OCI-LY3 (cell line): ENCODE data around the gene PML.
A peak's percentile ranks its signal among the peaks of the same experiment; 100 is the strongest.

Source experiments
- H2AFZ ChIP-seq: fragments of 200-600, 300-600 bp; shearing (Covaris generic); 2 replicates; pipeline ENCODE4 v1.6.0; 2014; ENCODE audit warnings: antibody characterized with exemption, low read depth, low read length
- H3K27ac ChIP-seq: fragments of 200-600, 300-600 bp; sonication (generic); 2 replicates; pipeline ENCODE4 v1.5.1; 2014; ENCODE audit warnings: mild to moderate bottlenecking, low read length, moderate library complexity, mixed read lengths
- H3K27me3 ChIP-seq: fragments of 200-600, 300-600 bp; sonication (generic); 2 replicates; pipeline ENCODE4 v1.6.1; 2014; ENCODE audit warnings: low read depth, low read length, mixed read lengths
- H3K36me3 ChIP-seq: fragments of 200-600, 300-600 bp; sonication (generic); replicated peaks from 2 replicates; pipeline ENCODE3; 2014; ENCODE audit warnings: low read depth, low read length, mixed read lengths
- H3K4me1 ChIP-seq: fragments of 300-600, 200-600 bp; sonication (generic); 2 replicates; pipeline ENCODE4 v1.6.1; 2014; ENCODE audit warnings: low read length, mixed read lengths
- H3K4me2 ChIP-seq: fragments of 200-600, 300-600 bp; sonication (generic); 2 replicates; pipeline ENCODE4 v1.6.1; 2014; ENCODE audit warnings: low read length, mixed read lengths
- H3K4me3 ChIP-seq: fragments of 300-600, 200-600 bp; sonication (generic); 2 replicates; pipeline ENCODE4 v1.5.1; 2014; ENCODE audit warnings: antibody characterized with exemption, mild to moderate bottlenecking, low read length, moderate library complexity
- H3K79me2 ChIP-seq: fragments of 300-600, 200-600 bp; shearing (Covaris generic); 2 replicates; pipeline ENCODE4 v1.6.1; 2014; ENCODE audit warnings: mild to moderate bottlenecking, low read length, mixed read lengths
- H3K9ac ChIP-seq: fragments of 300-600, 200-600 bp; shearing (Covaris generic); 2 replicates; pipeline ENCODE4 v1.6.0; 2014; ENCODE audit warnings: mild to moderate bottlenecking, low read length, moderate library complexity
- H3K9me3 ChIP-seq: fragments of 200-600, 300-600 bp; shearing (Covaris generic); 2 replicates; pipeline ENCODE4 v1.6.1; 2014; ENCODE audit warnings: low read length, mixed read lengths; ENCODE audit not compliant: insufficient read depth
- H4K20me1 ChIP-seq: fragments of 200-600, 300-600 bp; sonication (generic); 2 replicates; pipeline ENCODE4 v1.6.1; 2016; ENCODE audit warnings: low read length, mixed read lengths; ENCODE audit not compliant: insufficient read depth
- EZH2phosphoT487 ChIP-seq: fragments of 200-600 bp; shearing (Covaris generic); IDR thresholded peaks from 2 replicates; pipeline ENCODE4 v1.6.1; 2018; ENCODE audit warnings: antibody characterized with exemption, mixed run types, low read depth
- TF ChIP-seq, protein P1 (sequence below): fragments of 200-600, 300-600 bp; sonication (generic); IDR thresholded peaks from 2 replicates; pipeline ENCODE4 v1.5.1; 2014; ENCODE audit warnings: antibody characterized with exemption, low read length, low read depth

The PML gene

DNA sequence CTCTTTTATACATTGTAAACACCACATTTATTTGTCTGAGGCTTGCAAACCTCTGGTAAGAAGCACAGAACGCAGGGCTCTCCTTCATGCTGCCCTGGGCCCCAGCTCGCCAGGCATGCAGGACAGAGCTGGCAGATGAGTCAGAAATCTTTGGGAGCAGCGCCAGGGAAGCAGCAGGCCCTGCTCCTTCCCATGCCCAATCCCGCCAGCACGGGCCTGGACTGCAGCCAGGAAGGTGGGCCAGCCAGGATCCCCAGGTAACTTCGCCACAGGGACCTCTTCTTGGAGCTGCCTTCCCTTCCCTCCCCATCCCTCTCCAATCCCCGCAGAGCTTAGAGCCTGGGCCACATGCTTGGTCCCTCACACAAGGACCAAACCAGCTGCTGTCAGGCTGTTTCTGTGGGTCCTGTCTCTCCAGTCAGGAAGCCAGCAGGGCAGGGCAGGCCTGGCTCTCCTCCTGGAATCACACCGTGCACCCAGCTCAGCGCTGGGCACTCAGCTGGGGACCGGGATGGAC lies 11.2 kb upstream of the PML start:
- Histone ChIP-seq H3K9me3 (no peaks in the 10 kb centered on the region), H3K4me2 (no peak overlapping the region), H3K4me1 (peaks cover 74% of the 10 kb centered on the region), H3K27me3 (no peaks in the 10 kb centered on the region), H3K27ac (no peak overlapping the region), H2AFZ (no peak overlapping the region), H4K20me1 (no peaks in the 10 kb centered on the region), H3K36me3 (peaks cover 9% of the 10 kb centered on the region), H3K4me3 (no peak overlapping the region), H3K9ac (no peak overlapping the region), H3K79me2 (no peaks in the 10 kb centered on the region)
- TF ChIP-seq EZH2phosphoT487: no peak
- TF ChIP-seq, protein P1, sequence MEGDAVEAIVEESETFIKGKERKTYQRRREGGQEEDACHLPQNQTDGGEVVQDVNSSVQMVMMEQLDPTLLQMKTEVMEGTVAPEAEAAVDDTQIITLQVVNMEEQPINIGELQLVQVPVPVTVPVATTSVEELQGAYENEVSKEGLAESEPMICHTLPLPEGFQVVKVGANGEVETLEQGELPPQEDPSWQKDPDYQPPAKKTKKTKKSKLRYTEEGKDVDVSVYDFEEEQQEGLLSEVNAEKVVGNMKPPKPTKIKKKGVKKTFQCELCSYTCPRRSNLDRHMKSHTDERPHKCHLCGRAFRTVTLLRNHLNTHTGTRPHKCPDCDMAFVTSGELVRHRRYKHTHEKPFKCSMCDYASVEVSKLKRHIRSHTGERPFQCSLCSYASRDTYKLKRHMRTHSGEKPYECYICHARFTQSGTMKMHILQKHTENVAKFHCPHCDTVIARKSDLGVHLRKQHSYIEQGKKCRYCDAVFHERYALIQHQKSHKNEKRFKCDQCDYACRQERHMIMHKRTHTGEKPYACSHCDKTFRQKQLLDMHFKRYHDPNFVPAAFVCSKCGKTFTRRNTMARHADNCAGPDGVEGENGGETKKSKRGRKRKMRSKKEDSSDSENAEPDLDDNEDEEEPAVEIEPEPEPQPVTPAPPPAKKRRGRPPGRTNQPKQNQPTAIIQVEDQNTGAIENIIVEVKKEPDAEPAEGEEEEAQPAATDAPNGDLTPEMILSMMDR: no peak

DNA sequence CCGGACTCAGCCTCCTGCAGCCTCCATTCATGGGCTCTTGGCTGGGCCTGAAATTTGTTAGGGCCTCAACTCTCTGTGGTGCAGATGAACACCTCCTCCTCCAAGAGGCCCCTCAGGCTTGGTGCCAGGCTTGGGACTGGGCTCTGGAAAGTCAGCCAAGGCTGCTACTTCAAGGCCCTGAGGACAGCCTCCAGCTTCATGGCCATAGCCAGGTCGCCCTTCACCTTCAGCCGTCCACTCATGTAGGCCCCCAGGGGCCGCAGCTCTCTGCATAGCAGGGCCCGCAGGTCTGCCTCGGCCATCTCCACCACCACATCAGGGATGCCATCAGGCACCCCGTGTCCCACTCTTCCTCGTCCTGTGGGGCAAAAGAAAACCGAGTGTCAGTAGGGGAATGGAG lies 10.7 kb upstream of the PML start:
- no peak overlapping the region for H3K27ac ChIP-seq
- TF ChIP-seq EZH2phosphoT487: no peak
- TF ChIP-seq, protein P1: no peak
- peaks cover 76% of the 10 kb centered on the region for H3K4me1 ChIP-seq

DNA sequence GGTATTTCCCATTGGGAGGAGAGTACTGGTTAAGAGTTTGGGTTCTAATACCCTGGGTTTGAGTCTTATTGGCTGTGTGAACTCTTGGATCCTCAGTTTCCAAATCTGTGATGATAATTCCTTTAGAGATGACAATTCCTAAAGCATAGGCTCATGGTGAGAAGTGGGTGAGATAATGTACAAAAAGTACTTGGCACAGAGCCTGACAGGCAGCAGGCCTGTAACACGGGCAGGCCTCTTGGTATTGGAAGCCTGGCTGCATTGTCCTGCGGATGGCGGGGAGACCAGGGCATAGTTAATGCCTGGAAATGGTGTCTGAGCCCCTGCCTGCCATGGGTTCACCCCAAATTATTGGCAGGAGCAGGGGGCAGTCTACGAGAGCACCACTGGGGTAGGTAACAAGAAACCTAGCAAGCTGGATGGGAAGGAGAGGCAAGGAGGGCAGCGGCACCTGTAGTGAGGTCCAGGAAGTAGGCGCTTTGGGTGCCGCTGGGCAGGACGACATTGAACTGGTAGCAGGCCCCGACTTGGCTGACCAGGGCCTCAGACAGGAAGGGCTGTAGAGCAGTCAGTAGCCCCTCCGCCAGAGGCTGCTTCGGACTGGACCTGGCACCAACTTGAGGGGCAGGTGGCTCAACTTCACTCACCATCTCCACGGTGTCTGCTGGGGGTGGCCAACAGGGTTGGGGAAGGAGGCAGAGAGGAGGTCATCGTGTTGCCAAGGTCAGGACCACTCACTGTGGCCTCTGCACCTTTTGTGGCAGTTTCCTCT lies 10.1 kb upstream of the PML start:
- H4K20me1 ChIP-seq: no peaks in the 10 kb centered on the region
- H3K9ac ChIP-seq: no peak overlapping the region
- no peak for TF ChIP-seq EZH2phosphoT487
- TF ChIP-seq, protein P1: no peak
- H3K9me3 ChIP-seq: no peaks in the 10 kb centered on the region
- no peak overlapping the region for H3K4me2 ChIP-seq
- H3K27me3 ChIP-seq: no peaks in the 10 kb centered on the region
- 0 out of 2 replicates have a peak, but pooled peaks cover 2% of the 10 kb centered on the region for H3K79me2 ChIP-seq
- no peak overlapping the region for H3K4me3 ChIP-seq
- no peak overlapping the region for H2AFZ ChIP-seq
- H3K36me3 ChIP-seq: peaks cover 14% of the 10 kb centered on the region
- peak overlapping the region; percentile 33; the same call in 1 of the 2 replicates for H3K27ac ChIP-seq
- peaks cover 76% of the 10 kb centered on the region for H3K4me1 ChIP-seq

More for the DNA sequence above, 10.7 kb upstream of the PML start:
- Histone ChIP-seq H2AFZ (no peak overlapping the region), H3K9me3 (no peaks in the 10 kb centered on the region), H3K79me2 (no peaks in the 10 kb centered on the region), H3K27me3 (no peaks in the 10 kb centered on the region), H3K4me3 (no peak overlapping the region), H3K9ac (no peak overlapping the region), H3K4me2 (no peak overlapping the region), H3K36me3 (peaks cover 13% of the 10 kb centered on the region), H4K20me1 (no peaks in the 10 kb centered on the region)

DNA sequence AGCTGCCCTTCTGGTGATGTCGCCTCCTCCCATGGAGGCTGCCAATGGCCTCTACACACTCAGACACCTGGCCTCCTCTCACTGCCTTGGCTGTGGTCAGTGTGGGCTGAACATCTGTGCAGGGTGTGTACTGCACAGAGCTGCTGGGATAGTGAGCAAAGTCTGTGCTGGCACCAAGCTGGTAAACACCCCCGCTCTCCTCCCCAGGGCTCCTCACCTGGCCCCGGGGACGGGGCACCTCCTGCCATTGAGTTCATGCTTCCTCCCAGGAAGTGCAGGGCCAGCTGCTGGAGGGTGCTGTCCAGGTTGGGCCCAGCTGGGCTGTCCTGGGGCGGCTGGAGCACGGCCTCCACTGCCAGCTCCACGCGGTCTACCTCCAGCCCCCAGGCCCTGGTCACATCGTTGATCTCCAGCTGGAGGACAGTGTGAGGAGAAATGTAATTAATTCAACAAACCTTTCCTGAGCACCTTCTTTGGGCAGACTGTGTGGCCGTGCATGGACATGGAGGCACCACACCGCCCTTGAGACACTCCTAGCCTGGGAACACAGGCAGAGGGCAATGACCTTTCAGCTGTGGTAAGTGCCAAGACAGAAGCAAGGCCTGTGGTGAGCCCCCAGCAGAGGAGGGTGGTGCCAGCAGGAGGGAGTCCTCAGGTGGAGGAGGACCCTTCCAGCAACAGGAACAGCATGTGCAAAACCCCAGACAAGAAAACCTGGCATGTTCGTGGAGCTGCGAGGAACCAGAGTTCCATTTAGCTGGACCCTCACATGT lies 9.2 kb upstream of the PML start:
- H2AFZ ChIP-seq: no peak overlapping the region
- no peaks in the 10 kb centered on the region for H3K27me3 ChIP-seq
- peaks cover 11% of the 10 kb centered on the region for H3K79me2 ChIP-seq
- H3K9ac ChIP-seq: no peak overlapping the region
- no peaks in the 10 kb centered on the region for H3K9me3 ChIP-seq
- H3K27ac ChIP-seq: peak overlapping the region; percentile 91; the same call in 1 of the 2 replicates
- H3K4me2 ChIP-seq: no peak overlapping the region
- no peaks in the 10 kb centered on the region for H4K20me1 ChIP-seq
- H3K4me3 ChIP-seq: no peak overlapping the region
- TF ChIP-seq EZH2phosphoT487: no peak
- TF ChIP-seq, protein P1: no peak
- H3K36me3 ChIP-seq: peaks cover 14% of the 10 kb centered on the region
- H3K4me1 ChIP-seq: peaks cover 76% of the 10 kb centered on the region
